Neural cell (in vitro differentiated cells): ENCODE data around the gene WDR4.

Experiments used
- CTCF ChIP-seq: fragments of 450-650 bp; IDR thresholded peaks from 2 replicates; pipeline ENCODE4 v1.5.1; 2014; ENCODE audit warnings: antibody characterized with exemption, mild to moderate bottlenecking, moderate library complexity; ENCODE audit not compliant: poor library complexity, severe bottlenecking
- EZH2 ChIP-seq: fragments of 200-600, 300-800 bp; shearing (Covaris generic), sonication (generic); IDR thresholded peaks from 2 replicates; pipeline ENCODE4 v1.6.1; 2014; ENCODE audit warnings: antibody characterized with exemption, low read length, borderline replicate concordance, mild to moderate bottlenecking; ENCODE audit not compliant: insufficient read depth, poor library complexity, severe bottlenecking

GRCh38 chr21:42841156-42841915 is 38.0 kb downstream of the WDR4 start:
- TF ChIP-seq EZH2 (no peak), CTCF (no peak)
